Activated T-cell treated with anti-CD3 and anti-CD28 coated beads for 48 hours (primary cell): ENCODE results near the gene NRF1.
"Not testable (repeated sequence)": the region's sequence is repeated elsewhere in the genome, so short reads cannot be mapped to it uniquely, and the experiment has no call there.

ENCODE experiments used
- DNase-seq: peaks from one replicate; pipeline ENCODE4 v3.0.0-alpha.2; 2020; ENCODE audit warnings: low read depth

The NRF1 gene

GRCh38 chr7:129649128-129649690, 37.7 kb downstream of the NRF1 start:
- no peak for DNase-seq

GRCh38 chr7:129650056-129650758, 38.7 kb downstream of the NRF1 start:
- DNase-seq, result no peak

- no peak for DNase-seq
Observed at GRCh38 chr7:129652914-129653313, 41.4 kb downstream of the NRF1 start.

- no peak for DNase-seq
Observed at GRCh38 chr7:129655811-129656210, 44.3 kb downstream of the NRF1 start.

GRCh38 chr7:129657363-129657762, 45.8 kb downstream of the NRF1 start:
- DNase-seq, result no peak

GRCh38 chr7:129659907-129660306, 48.4 kb downstream of the NRF1 start:
- not testable (repeated sequence) for DNase-seq

- DNase-seq, result no peak
Observed at GRCh38 chr7:129661645-129662182, 50.2 kb downstream of the NRF1 start.

GRCh38 chr7:129663240-129663639, 51.7 kb downstream of the NRF1 start:
- DNase-seq, result not testable (repeated sequence)

GRCh38 chr7:129664029-129665012, 52.8 kb downstream of the NRF1 start:
- DNase-seq, result no peak

GRCh38 chr7:129665013-129665401, 53.5 kb downstream of the NRF1 start:
- DNase-seq, result no peak

GRCh38 chr7:129667116-129667515, 55.6 kb downstream of the NRF1 start:
- no peak for DNase-seq

GRCh38 chr7:129667551-129667950, 56.0 kb downstream of the NRF1 start:
- no peak for DNase-seq

GRCh38 chr7:129669901-129670300, 58.4 kb downstream of the NRF1 start:
- no peak for DNase-seq

- no peak for DNase-seq
Observed at GRCh38 chr7:129670656-129671055, 59.1 kb downstream of the NRF1 start.

GRCh38 chr7:129671266-129671665, 59.7 kb downstream of the NRF1 start:
- no peak for DNase-seq

GRCh38 chr7:129674475-129674874, 63.0 kb downstream of the NRF1 start:
- not testable (repeated sequence) for DNase-seq

GRCh38 chr7:129675521-129675920, 64.0 kb downstream of the NRF1 start:
- DNase-seq, result no peak

GRCh38 chr7:129676017-129676897, 64.7 kb downstream of the NRF1 start:
- no peak for DNase-seq

GRCh38 chr7:129677796-129678195, 66.3 kb downstream of the NRF1 start:
- DNase-seq, result no peak

GRCh38 chr7:129678606-129679005, 67.1 kb downstream of the NRF1 start:
- DNase-seq, result no peak

GRCh38 chr7:129680400-129680799, 68.9 kb downstream of the NRF1 start:
- no peak for DNase-seq
